ENCODE results near the gene FOXJ2. TPM values are rescaled to one million over a fixed set of nuclear protein-coding genes. Genes with fewer than 3 reads are reported as not detected.
A peak's percentile ranks its signal among the peaks of the same experiment; 100 is the strongest.
"Not testable (repeated sequence)": the region's sequence is repeated elsewhere in the genome, so short reads cannot be mapped to it uniquely, and the experiment has no call there.

The FOXJ2 gene
- total RNA-seq, 1 donor from 2014 or later: 11.9 TPM

DNA sequence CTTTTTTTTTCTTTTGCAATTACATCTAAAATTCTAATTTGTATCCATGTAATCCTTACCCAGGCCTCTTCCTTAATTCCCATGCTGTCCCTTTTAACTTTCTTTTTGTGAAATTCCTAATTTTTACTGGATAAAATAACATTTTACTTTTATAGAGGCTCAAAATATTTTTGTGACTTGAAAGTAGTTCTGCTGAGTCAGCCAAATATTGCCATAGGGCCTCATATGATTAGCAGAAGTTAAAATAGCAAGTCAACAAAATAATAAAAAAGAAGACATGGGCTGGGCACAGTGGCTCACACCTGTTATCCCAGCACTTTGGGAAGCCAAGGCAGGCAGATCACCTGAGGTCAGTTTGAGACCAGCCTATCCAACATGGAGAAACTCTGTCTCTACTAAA, 31.6 kb downstream of the FOXJ2 start:
- no peak for DNase-seq (ENCODE audit: low read depth)

DNA sequence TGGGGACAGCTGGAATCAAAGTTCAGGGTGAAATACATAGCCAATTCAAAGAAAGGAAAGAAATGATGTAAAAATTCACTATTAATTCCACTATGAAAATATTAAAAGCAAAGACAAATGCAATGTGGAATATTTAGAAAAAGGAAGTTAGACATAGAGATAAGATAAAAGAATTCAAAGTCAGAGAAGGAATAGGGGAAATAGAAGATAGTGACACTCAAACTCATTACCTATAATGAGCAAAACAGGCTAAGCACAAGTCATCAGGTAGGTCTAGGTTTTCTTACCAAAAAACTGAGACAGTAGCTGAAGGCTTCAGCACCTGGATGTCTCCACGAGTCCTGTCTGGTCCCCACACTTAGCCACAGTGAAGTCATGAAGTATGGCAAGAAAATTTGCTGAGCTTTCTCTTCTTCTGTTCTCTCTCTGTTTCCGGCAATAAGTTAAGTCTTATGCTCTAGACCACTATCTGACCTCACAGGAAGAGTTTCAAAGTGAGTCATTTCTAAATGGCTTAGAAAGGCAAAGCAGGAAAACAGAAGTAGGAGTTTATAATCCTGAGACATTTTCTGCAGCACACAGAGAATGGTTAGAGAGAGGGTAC, 33.6 kb downstream of the FOXJ2 start, which contains the start of gene C3AR1:
Gene C3AR1 (minus strand): TSS at position 369 of the 604 bp plus-strand sequence. CDS start 6,174 bp downstream, outside the sequence.
- DNase-seq (ENCODE audit: low read depth): no peak

DNA sequence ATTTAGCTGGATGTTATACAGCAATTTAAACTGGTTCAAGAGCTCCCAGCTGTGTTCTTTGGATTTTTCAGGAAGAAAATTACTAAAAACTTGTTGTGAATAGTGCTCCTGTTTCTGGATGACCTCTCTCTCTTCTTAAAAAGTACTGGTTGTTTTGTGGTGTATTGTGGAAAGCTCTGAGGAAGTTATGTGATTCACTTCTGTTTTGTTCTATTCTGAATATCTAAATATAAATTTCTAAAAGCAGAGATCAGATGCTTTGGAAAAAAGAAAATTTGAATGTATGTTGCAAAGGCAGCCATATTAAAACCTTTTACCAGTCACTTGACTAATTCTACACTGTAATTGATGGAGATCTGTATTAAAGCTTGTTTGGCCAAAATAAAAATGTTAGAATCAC, 37.1 kb downstream of the FOXJ2 start:
- DNase-seq (ENCODE audit: low read depth): no peak

DNA sequence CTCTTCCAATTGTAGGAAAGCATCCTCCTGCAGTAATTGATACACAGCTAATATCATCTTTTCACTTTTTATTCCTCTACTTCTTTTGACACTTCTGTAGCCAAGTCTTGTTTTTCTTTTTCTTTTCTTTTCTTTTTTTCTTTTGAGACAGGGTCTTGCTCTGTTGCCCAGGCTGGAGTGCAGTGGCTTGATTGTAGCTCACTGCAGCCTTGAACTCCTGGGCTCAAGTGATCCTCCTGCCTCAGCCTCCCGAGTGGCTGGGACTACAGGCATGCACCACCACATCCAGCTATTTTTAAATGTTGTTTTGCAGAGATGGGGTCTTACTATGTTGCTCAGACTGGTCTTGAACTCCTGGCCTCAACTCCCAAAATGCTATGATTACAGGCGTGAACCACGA, 39.3 kb downstream of the FOXJ2 start:
- not testable (repeated sequence) for DNase-seq (ENCODE audit: low read depth)

DNA sequence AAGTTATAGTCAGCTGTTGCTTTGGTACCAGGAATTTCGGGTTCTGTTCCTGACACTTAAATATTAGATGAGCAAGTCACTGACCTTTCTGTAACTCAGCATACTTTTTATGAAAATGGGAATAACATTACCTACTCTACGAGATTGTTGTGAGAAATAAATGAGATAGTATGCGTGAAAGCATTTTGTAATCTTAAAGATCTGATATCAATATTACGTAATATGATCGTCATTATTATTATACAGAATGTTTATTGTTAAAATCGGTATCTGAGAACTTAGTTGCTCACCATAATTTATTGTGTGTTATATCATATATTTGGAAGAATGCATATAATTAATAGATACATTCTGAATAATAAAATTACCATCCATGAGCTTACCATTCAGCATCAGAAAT, 43.4 kb downstream of the FOXJ2 start:
- no peak for DNase-seq (ENCODE audit: low read depth)

DNA sequence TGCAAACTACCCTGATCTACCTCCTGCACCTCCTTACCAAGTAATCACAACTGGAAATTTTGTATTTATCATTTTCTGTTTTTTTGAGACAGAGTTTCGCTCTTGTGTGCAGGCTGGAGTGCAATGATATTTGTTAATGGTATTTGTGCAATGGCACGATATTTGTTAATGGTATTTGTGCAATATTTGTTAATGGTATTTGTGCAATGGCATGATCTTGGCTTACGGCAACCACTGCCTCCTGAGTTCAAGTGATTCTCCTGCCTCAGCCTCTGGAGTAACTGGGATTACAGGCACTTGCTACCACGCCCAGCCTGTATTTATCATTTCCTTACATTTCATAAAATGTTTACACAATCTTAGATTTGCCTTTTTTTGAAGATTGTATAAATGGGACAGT, 43.9 kb downstream of the FOXJ2 start:
- no peak for DNase-seq (ENCODE audit: low read depth)

DNA sequence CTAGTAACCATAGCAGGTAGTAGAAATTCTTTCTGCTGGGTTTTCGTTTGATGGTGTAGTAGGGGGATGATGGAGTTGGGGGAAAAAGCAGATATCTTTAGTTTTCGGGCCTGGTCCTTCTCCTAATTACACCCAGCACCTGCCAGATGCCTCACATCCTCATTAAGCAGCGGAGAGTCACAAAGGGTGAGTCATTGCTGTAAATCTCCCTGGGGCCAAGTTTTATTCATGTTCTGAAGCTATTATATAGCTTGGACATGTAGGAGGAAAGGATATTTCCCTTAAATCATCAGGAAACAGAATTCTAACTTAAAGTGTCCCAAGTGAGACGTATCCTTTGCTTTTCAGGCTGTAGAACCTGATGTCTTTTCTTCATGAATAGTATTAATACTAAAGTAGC, 44.7 kb downstream of the FOXJ2 start:
- DNase-seq (ENCODE audit: low read depth): peak; percentile 26

DNA sequence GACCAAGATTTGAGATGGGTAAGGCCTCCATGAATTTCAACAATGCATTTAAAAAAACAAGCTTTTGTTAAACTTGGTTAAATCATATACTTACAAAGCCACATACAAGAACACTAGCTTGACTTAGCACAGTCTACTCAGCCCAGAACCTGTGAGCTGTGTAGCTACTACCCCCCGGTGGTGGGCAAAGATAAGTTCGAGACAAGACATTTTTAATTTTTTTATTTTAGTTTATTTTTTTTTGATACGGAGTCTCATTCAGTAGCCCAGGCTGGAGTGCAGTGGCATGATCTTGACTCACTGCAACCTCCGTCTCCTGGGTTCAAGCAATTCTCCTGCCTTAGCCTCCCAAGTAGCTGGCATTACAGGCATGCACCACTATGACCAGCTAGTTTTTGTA, 45.9 kb downstream of the FOXJ2 start:
- peak; percentile 58 for DNase-seq (ENCODE audit: low read depth)

DNA sequence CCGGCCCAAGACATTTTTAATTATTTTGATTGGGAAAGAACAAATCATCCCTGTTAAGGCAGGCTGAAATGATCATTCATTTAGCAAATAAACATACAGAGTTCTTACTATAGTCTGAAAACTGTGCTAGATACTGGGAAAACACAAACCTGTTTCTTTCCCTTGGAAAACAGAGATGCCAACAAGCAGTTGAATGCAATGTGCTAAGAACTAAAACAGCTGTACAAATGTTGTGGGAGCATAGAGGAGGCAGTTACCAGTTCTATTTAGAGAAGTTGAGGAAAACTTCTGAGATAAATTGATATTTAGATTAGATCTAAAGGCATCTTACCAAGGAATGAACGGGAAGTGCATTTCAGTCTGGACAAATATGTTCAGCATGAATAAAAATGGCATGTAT, 46.4 kb downstream of the FOXJ2 start:
- DNase-seq (ENCODE audit: low read depth): peak; percentile 46

DNA sequence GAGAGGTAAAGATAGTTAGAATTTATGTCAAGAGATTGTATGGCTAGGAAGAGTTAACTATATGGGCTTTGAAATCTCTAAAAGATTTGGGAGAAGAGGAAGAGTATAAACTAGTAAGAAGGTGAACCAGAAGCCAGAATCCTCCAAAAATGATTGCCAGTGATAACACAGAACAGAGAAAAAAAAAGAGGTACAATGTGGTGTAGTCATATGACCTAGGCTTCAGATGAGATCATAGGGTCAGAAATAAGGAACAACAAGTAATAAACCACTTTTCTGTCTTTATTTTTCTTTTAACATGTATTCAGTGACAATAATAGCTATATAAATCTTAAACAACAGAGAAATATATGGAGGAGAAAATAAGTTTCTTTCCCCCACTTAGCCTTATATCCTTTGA, 47.6 kb downstream of the FOXJ2 start:
- no peak for DNase-seq (ENCODE audit: low read depth)

DNA sequence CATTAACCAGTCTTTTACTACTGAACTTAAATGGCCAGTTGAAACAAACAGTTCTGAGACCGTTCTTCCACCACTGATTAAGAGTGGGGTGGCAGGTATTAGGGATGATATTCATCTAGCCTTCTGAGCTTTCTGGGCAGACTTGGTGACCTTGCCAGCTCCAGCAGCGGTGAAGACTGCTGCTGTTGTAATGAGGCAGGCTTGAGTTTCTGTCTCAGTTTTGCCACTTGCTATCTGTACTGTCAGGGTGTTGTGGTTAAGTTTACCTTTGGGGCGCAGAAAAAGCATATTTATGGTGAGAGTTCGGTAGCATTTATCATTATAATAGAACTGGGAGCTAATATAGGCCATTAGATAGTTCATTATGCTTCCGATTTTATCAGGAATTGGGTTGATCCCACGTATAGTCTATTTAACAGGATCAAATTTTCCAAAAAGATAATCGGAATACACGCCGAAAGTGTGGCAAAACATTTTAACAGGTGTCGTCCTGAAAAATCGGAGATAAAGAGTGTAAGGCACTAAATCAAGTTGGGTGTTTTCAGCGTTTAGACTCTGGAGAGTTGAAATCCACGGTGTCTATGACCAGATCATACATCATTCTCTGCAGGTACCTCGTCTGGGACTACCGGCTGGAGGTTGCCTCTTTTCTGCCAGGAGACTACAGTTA, 48.9 kb downstream of the FOXJ2 start:
- peak; percentile 32 for DNase-seq (ENCODE audit: low read depth)

DNA sequence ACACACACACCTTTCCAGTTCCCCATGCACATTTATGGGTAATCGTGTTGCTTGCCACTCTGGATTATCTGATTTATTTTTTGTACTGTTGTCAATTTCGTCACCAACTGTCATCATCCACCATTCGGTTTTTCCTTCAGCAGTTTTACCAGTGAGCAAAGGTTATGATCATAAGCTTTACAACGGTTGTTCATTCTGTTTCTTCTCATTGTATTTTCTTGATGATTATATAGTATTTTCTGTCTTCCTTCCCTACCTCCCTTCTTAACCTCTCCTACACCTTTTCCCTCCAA, 50.2 kb downstream of the FOXJ2 start:
- peak; percentile 1 for DNase-seq (ENCODE audit: low read depth)

DNA sequence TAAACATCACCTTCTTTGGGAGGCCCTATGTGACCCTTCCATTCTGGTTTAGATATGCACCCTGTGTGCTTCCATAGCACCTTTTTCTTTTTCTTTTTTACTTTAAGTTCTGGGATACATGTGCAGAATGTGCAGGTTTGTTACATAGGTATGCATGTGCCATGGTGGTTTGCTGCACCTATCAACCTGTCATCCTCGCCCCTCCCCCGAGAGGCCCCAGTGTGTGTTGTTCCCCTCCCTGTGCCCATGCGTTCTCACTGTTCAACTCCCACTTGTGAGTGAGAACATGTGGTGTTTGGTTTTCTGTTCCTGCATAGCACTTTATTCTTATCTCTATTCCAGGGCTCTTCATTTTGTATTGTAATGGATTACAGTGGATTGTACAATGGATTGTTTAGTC, 51.8 kb downstream of the FOXJ2 start:
- not testable (repeated sequence) for DNase-seq (ENCODE audit: low read depth)

DNA sequence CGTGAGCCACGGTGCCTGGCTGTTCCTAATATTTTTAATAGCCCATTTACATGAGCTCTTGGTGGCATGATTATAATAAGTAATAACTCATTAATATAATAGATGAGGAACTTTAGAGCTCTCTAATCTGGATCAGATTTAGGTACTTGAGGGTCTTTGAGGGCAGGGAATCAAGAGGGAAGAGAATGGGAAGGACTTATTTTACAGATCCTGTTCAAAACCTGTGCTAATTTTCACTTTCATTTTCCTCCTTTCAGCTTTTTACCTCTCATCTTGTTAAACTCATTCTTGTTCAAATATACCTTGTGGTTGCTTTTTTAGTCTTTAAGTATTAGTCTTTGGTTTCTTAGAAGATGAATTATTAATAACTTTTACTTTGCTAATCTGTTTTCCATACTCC, 55.1 kb downstream of the FOXJ2 start:
- no peak for DNase-seq (ENCODE audit: low read depth)

DNA sequence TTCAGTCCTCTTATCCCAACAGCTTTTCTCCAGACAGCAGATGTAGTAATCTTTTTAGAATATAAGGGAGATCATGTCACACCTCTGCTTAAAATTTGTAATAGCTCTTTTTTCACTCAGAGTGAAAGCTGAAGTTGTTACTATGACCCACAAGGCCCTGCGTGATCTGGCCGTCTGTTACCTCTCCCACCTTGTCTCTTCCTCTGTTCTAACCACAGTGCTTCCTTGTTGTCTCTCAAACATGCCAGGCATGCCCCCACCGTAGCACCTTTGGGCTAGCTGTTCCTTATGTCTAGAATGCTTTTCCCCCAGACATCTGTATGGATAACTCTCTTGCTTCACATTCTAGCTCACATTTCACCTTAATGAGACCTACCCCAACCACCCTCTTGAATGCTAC, 56.1 kb downstream of the FOXJ2 start:
- no peak for DNase-seq (ENCODE audit: low read depth)

DNA sequence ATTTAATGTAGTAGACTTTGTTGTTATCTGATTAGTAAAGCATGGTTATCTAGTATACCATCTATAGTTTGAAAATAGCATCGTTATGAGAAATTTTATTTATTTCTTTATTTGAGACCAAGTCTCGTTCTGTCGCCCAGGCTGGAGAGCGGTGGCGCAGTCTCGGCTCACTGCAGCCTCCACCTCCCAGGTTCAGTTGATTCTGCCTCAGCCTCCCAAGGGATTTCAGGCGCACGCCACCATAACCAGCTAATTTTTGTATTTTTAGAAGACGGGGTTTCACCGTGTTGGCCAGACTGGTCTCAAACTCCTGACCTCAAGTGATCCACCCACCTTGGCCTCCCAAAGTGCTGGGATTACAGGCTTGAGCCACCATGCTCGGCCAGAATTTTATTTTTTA, 56.8 kb downstream of the FOXJ2 start:
- DNase-seq (ENCODE audit: low read depth): not testable (repeated sequence)

DNA sequence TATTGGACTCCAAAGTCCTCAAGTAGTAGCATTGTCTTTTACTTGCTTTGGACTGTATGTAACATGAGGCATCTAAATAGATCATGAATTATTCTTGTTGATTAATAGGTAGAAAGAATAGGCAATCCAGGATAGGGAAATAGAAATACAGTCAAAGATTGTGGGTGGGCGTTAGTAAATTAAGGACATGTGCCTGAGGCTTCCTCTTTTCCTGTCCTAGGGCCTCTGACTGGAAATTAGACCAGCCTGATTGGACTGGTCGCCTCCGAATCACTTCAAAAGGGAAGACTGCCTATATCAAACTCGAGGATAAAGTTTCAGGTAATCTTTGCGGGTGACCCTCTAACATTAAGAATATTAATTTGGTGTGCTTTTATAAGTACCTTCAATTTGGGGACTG, 57.2 kb downstream of the FOXJ2 start:
- DNase-seq (ENCODE audit: low read depth): no peak

DNA sequence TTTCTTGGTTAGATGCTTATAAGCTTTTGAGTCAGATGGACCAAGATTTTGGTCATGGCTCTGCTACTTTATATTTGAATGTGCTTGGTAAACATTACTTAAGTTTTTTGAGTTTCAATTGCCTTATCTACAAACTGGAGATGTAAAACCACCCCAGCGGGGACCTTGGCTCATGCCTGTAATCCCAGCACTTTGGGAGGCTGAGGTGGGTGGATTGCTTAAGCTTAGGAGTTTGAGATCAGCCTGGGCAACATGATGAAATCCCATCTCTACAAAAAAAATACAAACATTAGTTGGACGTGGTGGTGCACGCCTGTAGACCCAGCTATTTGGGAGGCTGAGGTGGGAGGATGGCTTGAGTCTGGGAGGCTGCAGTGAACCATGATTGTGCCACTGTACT, 60.8 kb downstream of the FOXJ2 start:
- DNase-seq (ENCODE audit: low read depth): no peak

DNA sequence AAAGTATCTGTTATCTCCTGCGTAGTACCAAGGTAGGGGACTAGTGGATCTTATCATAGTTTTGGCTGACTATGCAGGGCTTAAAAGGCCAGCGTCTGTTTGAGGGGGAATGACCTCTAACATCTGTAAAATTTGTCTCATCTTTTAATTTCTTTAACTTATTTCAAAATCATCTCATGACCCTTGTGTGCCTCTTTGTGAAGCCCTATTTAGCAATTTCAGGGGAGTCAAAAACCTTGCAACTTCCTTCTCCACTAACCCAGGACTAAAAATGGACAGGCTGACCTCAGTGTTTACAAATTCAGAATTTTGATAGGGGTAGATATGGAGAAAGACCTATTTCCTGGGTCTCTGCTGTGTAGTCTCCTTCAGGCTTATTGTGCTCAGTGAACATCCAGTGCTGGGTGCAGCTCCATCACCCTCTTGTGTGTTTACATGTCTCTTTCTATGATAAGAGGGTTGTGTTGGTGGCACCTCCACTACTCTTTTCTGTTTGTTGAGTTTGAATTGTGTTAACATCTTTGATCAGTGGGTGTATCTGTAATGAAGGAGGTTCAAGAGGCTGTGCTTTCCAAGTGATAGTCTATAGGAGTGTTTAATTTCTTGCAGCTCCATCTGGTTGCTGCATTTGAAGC, 63.9 kb downstream of the FOXJ2 start:
- DNase-seq (ENCODE audit: low read depth): no peak

DNA sequence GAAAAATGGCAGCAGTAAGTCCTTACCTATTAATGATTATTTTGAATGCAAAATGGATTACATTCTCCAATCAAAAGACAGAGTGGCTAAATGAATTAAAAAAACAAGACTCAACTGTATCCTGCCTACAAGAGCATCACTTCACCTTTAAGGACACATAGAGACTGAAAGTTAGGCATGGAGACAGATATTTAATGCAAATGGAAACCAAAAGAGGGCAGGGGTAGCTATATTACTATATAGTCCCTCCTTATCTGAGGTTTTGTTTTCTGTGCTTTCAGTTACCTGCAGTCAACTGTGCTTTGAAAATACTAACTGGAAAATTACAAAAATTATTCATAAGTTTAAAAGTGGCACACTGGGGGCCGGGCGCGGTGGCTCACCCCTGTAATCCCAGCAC, 66.7 kb downstream of the FOXJ2 start:
- no peak for DNase-seq (ENCODE audit: low read depth)

Data from myocyte (in vitro differentiated cells).